K562 (cell line): ENCODE measurements around the gene GPR108. TPM values are rescaled to one million over a fixed set of nuclear protein-coding genes. Genes with fewer than 3 reads are reported as not detected.

Experiments
- ATF7 ChIP-seq: fragments of 450-650 bp; IDR thresholded peaks from 2 replicates; pipeline ENCODE4 v1.7.1; 2014; ENCODE audit warnings: mild to moderate bottlenecking, moderate library complexity
- BHLHE40 ChIP-seq: IDR thresholded peaks from 2 replicates; pipeline ENCODE4 v1.6.1; 2011; ENCODE audit warnings: low read length, improper control_type of control experiment
- CCAR2 ChIP-seq: fragments of 200-400 bp; formaldehyde crosslinking; IDR thresholded peaks from 2 replicates; pipeline ENCODE4 v1.6.1; 2017; ENCODE audit warnings: mild to moderate bottlenecking, low read depth, low read length
- CEBPG ChIP-seq, 3 experiments: fragments of 200-800 bp in 1 of 3; sonication (Bioruptor generic) in 1 of 3; sonication (generic) in 1 of 3; formaldehyde crosslinking in 1 of 3; IDR thresholded peaks in 2 of 3; conservative IDR thresholded peaks in 1 of 3; 2 replicates each; pipeline versions ENCODE4 v1.6.1 to v1.8.0; 2016 to 2022; ENCODE audit warnings: missing compliant biosample characterization in 2 of 3, missing genetic modification characterization in 2 of 3, mild to moderate bottlenecking in 1 of 3, missing genetic modification reagents in 1 of 3
- CEBPZ ChIP-seq: fragments of 150-350 bp; IDR thresholded peaks from 2 replicates; pipeline ENCODE4 v1.6.1; 2014; ENCODE audit warnings: low read depth, mild to moderate bottlenecking, low read length, borderline replicate concordance
- CHD2 ChIP-seq: IDR thresholded peaks from 2 replicates; pipeline ENCODE4 v1.6.1; 2011; ENCODE audit warnings: low read depth, low read length
- CREB3 ChIP-seq: fragments of 450-650 bp; conservative IDR thresholded peaks from 2 replicates; pipeline ENCODE4 v1.6.1; 2016; ENCODE audit warnings: missing genetic modification characterization, low read depth, mild to moderate bottlenecking, missing compliant biosample characterization, moderate library complexity
- DPF2 ChIP-seq: fragments of 450-650 bp; IDR thresholded peaks from 2 replicates; pipeline ENCODE4 v1.6.1; 2016
- E2F6 ChIP-seq, 2 experiments: IDR thresholded peaks; 2 replicates each; pipeline ENCODE4 v1.6.1; 2011; ENCODE audit warnings: borderline replicate concordance in 1 of 2, control low read depth in 1 of 2, low read depth in 1 of 2, low read length in 1 of 2, mild to moderate bottlenecking in 1 of 2, mixed read lengths in 1 of 2, moderate library complexity in 1 of 2; ENCODE audit not compliant: insufficient read depth in 1 of 2, insufficient read length in 1 of 2, poor library complexity in 1 of 2, severe bottlenecking in 1 of 2; ENCODE audit errors: extremely low read depth in 1 of 2
- GATAD2A ChIP-seq: fragments of 450-650 bp; IDR thresholded peaks from 2 replicates; pipeline ENCODE4 v1.6.1; 2017
- HNRNPLL ChIP-seq: fragments of 200-400 bp; formaldehyde crosslinking; IDR thresholded peaks from 2 replicates; pipeline ENCODE4 v1.6.1; 2017; ENCODE audit warnings: low read length, low read depth, mild to moderate bottlenecking; ENCODE audit not compliant: poor library complexity, severe bottlenecking
- HNRNPUL1 ChIP-seq: fragments of 200-400 bp; formaldehyde crosslinking; IDR thresholded peaks from 2 replicates; pipeline ENCODE4 v1.6.1; 2017; ENCODE audit warnings: low read length
- KAT7 ChIP-seq: sonication (generic); formaldehyde crosslinking; IDR thresholded peaks from 2 replicates; pipeline ENCODE4 v1.8.0; 2022; ENCODE audit warnings: missing genetic modification reagents, mild to moderate bottlenecking, borderline replicate concordance
- LCOR ChIP-seq: sonication (generic); formaldehyde crosslinking; IDR thresholded peaks from 2 replicates; pipeline ENCODE4 v1.8.0; 2022; ENCODE audit warnings: mild to moderate bottlenecking, missing genetic modification reagents
- PKNOX1 ChIP-seq: fragments of 450-650 bp; IDR thresholded peaks from 2 replicates; pipeline ENCODE4 v1.6.1; 2016
- SMAD3 ChIP-seq: fragments of 450-650 bp; formaldehyde crosslinking; conservative IDR thresholded peaks from 2 replicates; pipeline ENCODE4 v1.4.0; 2020; ENCODE audit warnings: mild to moderate bottlenecking
- SMARCA4 ChIP-seq: fragments of 450-650 bp; IDR thresholded peaks from 2 replicates; pipeline ENCODE4 v1.6.1; 2016
- SMARCE1 ChIP-seq: fragments of 450-650 bp; IDR thresholded peaks from 2 replicates; pipeline ENCODE4 v1.7.1; 2016; ENCODE audit warnings: mild to moderate bottlenecking
- TAF7 ChIP-seq: fragments of 450-650 bp; IDR thresholded peaks from 2 replicates; pipeline ENCODE4 v1.6.1; 2016; ENCODE audit warnings: missing genetic modification characterization, missing compliant biosample characterization
- TEAD2 ChIP-seq: fragments of 450-650 bp; IDR thresholded peaks from 2 replicates; pipeline ENCODE4 v1.6.1; 2016; ENCODE audit warnings: missing genetic modification characterization, control low read depth, missing compliant biosample characterization
- TRIM28 ChIP-seq: fragments of 450-650 bp; IDR thresholded peaks from 2 replicates; pipeline ENCODE4 v1.6.1; 2017
- XRCC5 ChIP-seq: fragments of 200-400 bp; formaldehyde crosslinking; IDR thresholded peaks from 2 replicates; pipeline ENCODE4 v1.6.1; 2017; ENCODE audit warnings: low read depth, mild to moderate bottlenecking, low read length
- ZKSCAN1 ChIP-seq: fragments of 150-350 bp; IDR thresholded peaks from 2 replicates; pipeline ENCODE4 v1.6.1; 2016; ENCODE audit warnings: low read depth, low read length
- ZNF764 ChIP-seq: fragments of 250-450 bp; sonication (Bioruptor Pico); IDR thresholded peaks from 2 replicates; pipeline ENCODE4 v1.4.0; 2020; ENCODE audit warnings: low read depth, mild to moderate bottlenecking, moderate library complexity
- ZZZ3 ChIP-seq: fragments of 450-650 bp; IDR thresholded peaks from 2 replicates; pipeline ENCODE4 v1.6.1; 2016; ENCODE audit warnings: antibody characterized with exemption, mild to moderate bottlenecking, moderate library complexity
- polyA plus RNA-seq, 8 experiments: library from polyadenylated mRNA; depleted of rRNA in 4 of 8; stranded (reverse) in 5 of 8; unstranded in 3 of 8; fragments of >200 nt; fragmentation: Nextera tagmentation in 2 of 8; fragmentation: Illumina TruSeq in 1 of 8; extraction: Ambion mirVana in 2 of 8; extraction: Trizol in 1 of 8; gene quantifications; 2 replicates each; pipeline versions ENCODE4 v1.2.1 to v1.2.3, GENCODE V29; 2011 to 2014; ENCODE audit warnings: inconsistent platforms in 1 of 8, missing spikeins in 1 of 8
- total RNA-seq, 7 experiments: library from RNA; depleted of rRNA in 6 of 7; stranded (reverse); fragments of >200 nt in 6 of 7; fragmentation: Illumina TruSeq in 2 of 7; extraction: Trizol in 2 of 7; gene quantifications; 2 replicates each; pipeline versions ENCODE4 v1.2.1 to v1.2.3, GENCODE V29; 2011 to 2021; ENCODE audit warnings: low replicate concordance in 1 of 7

Gene GPR108
- total and polyA plus RNA-seq, 9 of the 15 experiments (the other 6 are each of a cell fraction or from before 2014, with no cell fraction given), result 2.4 to 33.2 (median 24.4) TPM

GRCh38 chr19:6682607-6683128, 54.7 kb downstream of the GPR108 start (continued):
- no peak for TF ChIP-seq ZNF764 (CRISPR knock-in tag)
- TF ChIP-seq ZZZ3, result no peak
- no peak for TF ChIP-seq E2F6 (IDR thresholded peaks at IDR 0.05; ENCODE audit: borderline replicate concordance in 1 of 2, extremely low read depth in 1 of 2, insufficient read depth in 1 of 2, insufficient read length in 1 of 2, low read depth in 1 of 2, low read length in 1 of 2, poor library complexity in 1 of 2, severe bottlenecking in 1 of 2)
- no peak for TF ChIP-seq SMAD3 (CRISPR knock-in tag)
- no peak for TF ChIP-seq HNRNPLL
- TF ChIP-seq HNRNPUL1, result no peak
- peak; percentile 25; the same call in 1 of the 2 replicates for TF ChIP-seq ATF7
- no peak for TF ChIP-seq BHLHE40
- peak; percentile 88 for TF ChIP-seq SMARCA4
- no peak for TF ChIP-seq CREB3 (tag)
- TF ChIP-seq XRCC5, result no peak
- no peak for TF ChIP-seq CEBPG (CRISPR knock-in tag; IDR thresholded peaks at IDR 0.05)
- no peak for TF ChIP-seq CEBPG (tag; conservative IDR thresholded peaks at IDR 0.05 in 1 of 2, IDR thresholded peaks at IDR 0.05 in 1 of 2)
- TF ChIP-seq TAF7 (tag), result no peak
- TF ChIP-seq CEBPZ, result no peak
- TF ChIP-seq SMARCE1, result peak; percentile 83
- TF ChIP-seq LCOR, result peak; percentile 51; the same call in 1 of the 2 replicates
- no peak for TF ChIP-seq CCAR2
- no peak for TF ChIP-seq TEAD2 (tag)
- TF ChIP-seq CHD2, result no peak
- peak; percentile 67 for TF ChIP-seq PKNOX1
- TF ChIP-seq KAT7 (CRISPR knock-in tag), result no peak
- TF ChIP-seq DPF2, result peak; percentile 88
- TF ChIP-seq GATAD2A, result no peak
- no peak for TF ChIP-seq TRIM28
- no peak for TF ChIP-seq ZKSCAN1
